Omental fat pad (tissue), 4 donors: ENCODE results near the gene NEK6. TPM values are rescaled to one million over a fixed set of nuclear protein-coding genes. Genes with fewer than 3 reads are reported as not detected.

ENCODE experiments used
- ATAC-seq: fragments of 150-250 bp; one replicate; pipeline ENCODE4 v1.9.1; 2016; ENCODE audit warnings: mild to moderate bottlenecking, moderate library complexity; ENCODE audit not compliant: low FRiP score
- DNase-seq: peaks from one replicate; pipeline ENCODE4 v3.0.0-alpha.2; 2019; ENCODE audit warnings: low spot score
- CTCF ChIP-seq, 3 donors: fragments of 450-650 bp; IDR thresholded peaks; one replicate each; pipeline ENCODE4 v1.5.1; 2016 to 2017; ENCODE audit warnings: antibody characterized with exemption in 3 of 3, mild to moderate bottlenecking in 3 of 3, moderate library complexity in 2 of 3
- total RNA-seq, 4 donors: library from RNA; depleted of rRNA; stranded (reverse); fragments of >200 nt; gene quantifications; one replicate each; pipeline ENCODE4 v1.1.0, GENCODE V29; 2016

NEK6 gene
- total RNA-seq, 4 donors from 2014 or later = 11.8 to 52.1 (median 29.0) TPM

- no peak for TF ChIP-seq CTCF (IDR thresholded peaks at IDR 0.05)
- peak; percentile 26 for DNase-seq
- no peak for ATAC-seq
Observed at GRCh38 chr9:124218438-124218982, 39.2 kb upstream of the NEK6 start.

- no peak for DNase-seq
- no peak for ATAC-seq
- TF ChIP-seq CTCF (IDR thresholded peaks at IDR 0.05) = no peak
Observed at GRCh38 chr9:124218987-124219461, 38.7 kb upstream of the NEK6 start.

- no peak for DNase-seq
- no peak for TF ChIP-seq CTCF (IDR thresholded peaks at IDR 0.05)
- ATAC-seq = no peak
Observed at GRCh38 chr9:124220946-124221451, 36.8 kb upstream of the NEK6 start.

GRCh38 chr9:124221676-124222075 lies 36.1 kb upstream of the NEK6 start:
- DNase-seq = no peak
- no peak for TF ChIP-seq CTCF (IDR thresholded peaks at IDR 0.05)
- ATAC-seq = no peak

- ATAC-seq (no peak), DNase-seq (no peak)
- no peak for TF ChIP-seq CTCF (IDR thresholded peaks at IDR 0.05)
Observed at GRCh38 chr9:124222109-124222508, 35.6 kb upstream of the NEK6 start.

GRCh38 chr9:124222918-124223720 lies 34.6 kb upstream of the NEK6 start:
- no peak for TF ChIP-seq CTCF (IDR thresholded peaks at IDR 0.05)
- peak; percentile 24 for ATAC-seq
- no peak for DNase-seq
